Duodenal mucosa (tissue), 2 donors: ENCODE data around the gene RYR1.

ENCODE experiments used
- H3K27ac ChIP-seq: one replicate; pipeline ENCODE4 v1.7.0; 2013; ENCODE audit warnings: low read depth, low read length
- H3K27me3 ChIP-seq, 2 donors: one replicate each; pipeline ENCODE4 v1.7.0; 2013; ENCODE audit warnings: low read length in 2 of 2, control low read depth in 1 of 2; ENCODE audit not compliant: insufficient read depth in 2 of 2, control insufficient read depth in 1 of 2
- H3K36me3 ChIP-seq, 2 donors: one replicate each; pipeline ENCODE4 v1.7.0; 2013; ENCODE audit warnings: low read length in 2 of 2, control low read depth in 1 of 2; ENCODE audit not compliant: insufficient read depth in 2 of 2, control insufficient read depth in 1 of 2
- H3K4me1 ChIP-seq, 2 donors: one replicate each; pipeline ENCODE4 v1.7.0; 2013; ENCODE audit warnings: low read length in 2 of 2, control low read depth in 1 of 2; ENCODE audit not compliant: insufficient read depth in 2 of 2, control insufficient read depth in 1 of 2
- H3K4me3 ChIP-seq, 2 donors: one replicate each; pipeline ENCODE4 v1.7.0; 2013; ENCODE audit warnings: low read length in 2 of 2, low read depth in 1 of 2
- H3K9ac ChIP-seq, 2 donors: one replicate each; pipeline ENCODE4 v1.7.0; 2013; ENCODE audit warnings: low read length in 2 of 2, low read depth in 1 of 2
- H3K9me3 ChIP-seq, 2 donors: one replicate each; pipeline ENCODE4 v1.7.0; 2013; ENCODE audit warnings: low read length in 2 of 2, control low read depth in 1 of 2; ENCODE audit not compliant: control insufficient read depth in 1 of 2

Gene RYR1

DNA sequence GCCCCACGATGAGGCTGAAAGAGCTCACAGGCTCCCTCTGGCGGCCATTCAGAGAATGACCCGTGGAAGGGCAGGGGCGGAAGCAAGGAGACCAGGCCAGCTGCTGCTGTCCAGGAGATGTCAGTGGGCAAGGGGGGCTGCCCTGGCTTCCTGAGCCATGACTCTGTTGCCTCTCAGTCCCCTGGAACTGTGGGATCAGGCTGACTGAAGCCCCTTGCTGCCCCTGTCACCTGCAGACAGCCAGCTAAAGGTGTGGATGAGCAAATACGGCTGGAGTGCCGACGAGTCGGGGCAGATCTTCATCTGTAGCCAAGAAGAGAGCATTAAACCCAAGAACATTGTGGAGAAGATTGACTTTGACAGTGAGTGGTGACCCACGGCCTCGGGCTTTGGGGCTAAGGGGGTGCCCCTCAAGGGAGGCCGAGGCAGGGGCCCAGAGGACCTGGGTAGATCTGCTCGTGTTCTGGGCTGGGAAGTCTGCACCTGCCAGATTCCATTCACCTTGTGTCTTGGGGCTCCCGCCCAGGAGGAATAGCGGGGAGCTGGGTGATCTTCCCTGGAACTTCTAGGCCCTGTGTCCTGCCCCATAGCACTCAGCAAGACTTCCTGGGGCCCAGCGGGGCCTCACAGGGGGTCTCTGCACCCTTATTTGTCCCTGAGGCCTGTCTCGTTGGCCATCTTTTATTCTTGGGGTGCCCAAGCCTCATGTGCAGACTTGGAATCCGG, 201.4 kb downstream of the RYR1 start:
- Histone ChIP-seq H3K4me3 (no peak overlapping the region), H3K36me3 (peaks cover 6 to 46% of the 10 kb centered on the region in 2 donors), H3K4me1 (peaks cover 12 to 20% of the 10 kb centered on the region in 2 donors), H3K27ac (peak overlapping the region; percentile 10), H3K9ac (peak overlapping the region; percentile 25 to 37), H3K27me3 (no peaks in the 10 kb centered on the region), H3K9me3 (no peaks in the 10 kb centered on the region)

DNA sequence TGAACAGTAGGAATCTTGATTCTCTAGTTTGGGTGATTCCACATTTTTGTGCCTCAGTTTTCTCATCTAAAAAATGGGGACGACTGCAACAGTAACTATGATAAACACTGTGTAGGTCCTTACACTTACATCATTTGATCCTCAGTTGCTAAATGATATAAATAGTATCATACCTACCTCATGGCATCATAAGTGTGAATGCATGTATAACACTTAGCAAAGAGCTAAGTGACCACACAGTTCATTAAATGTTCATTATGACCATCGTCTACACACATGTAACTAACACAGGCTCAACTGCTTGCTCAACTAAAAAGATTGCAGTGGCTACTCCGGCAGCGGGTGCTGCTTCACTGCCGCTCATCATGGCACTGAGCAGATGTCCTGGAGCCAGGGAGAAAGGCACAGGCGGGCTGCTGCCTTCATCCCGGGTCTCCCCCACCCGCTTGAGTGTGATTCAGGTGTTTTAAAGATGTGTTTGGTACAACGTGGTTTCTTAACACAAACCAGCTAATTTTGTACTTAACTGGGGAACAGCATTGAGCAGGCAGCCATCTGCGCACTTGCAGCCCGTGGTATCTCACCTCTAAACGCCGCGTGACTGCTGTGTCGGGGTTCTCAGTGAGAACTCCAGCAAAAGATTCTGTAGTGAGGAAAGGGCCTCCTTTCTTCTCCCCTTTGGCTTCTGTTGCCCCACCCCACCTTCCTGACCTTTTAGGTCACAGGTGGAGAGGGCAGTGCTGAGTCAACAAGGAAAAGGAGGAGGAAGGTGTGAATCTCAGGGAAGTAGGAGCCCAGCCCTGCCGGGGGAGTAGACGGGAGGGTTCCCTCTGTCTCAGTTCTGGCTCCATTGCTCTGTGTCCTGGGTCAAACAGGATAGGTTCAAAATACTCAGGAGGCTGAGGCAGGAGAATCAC, 202.2 kb downstream of the RYR1 start:
- peak overlapping the region; percentile 41 to 52 for H3K9ac ChIP-seq
- peaks cover 6 to 41% of the 10 kb centered on the region in 2 donors for H3K36me3 ChIP-seq
- H3K27me3 ChIP-seq, result no peaks in the 10 kb centered on the region
- H3K9me3 ChIP-seq, result no peaks in the 10 kb centered on the region
- H3K4me1 ChIP-seq, result peaks cover 17 to 26% of the 10 kb centered on the region in 2 donors
- no peak overlapping the region for H3K4me3 ChIP-seq
- no peak overlapping the region for H3K27ac ChIP-seq
